Mucosa of descending colon (tissue), 3 donors: ENCODE results near the gene RBP3. TPM values are rescaled to one million over a fixed set of nuclear protein-coding genes. Genes with fewer than 3 reads are reported as not detected.

Source experiments
- ATAC-seq: fragments of 200-7000 bp; cut with Tn5 transposase; one replicate; pipeline ENCODE4 v1.9.1; 2020; ENCODE audit warnings: mild to moderate bottlenecking, moderate library complexity
- DNase-seq, 3 donors: peaks; one replicate each; pipeline ENCODE4 v3.0.0-alpha.2; 2020
- H3K36me3 ChIP-seq: fragments of 200-600 bp; one replicate; pipeline ENCODE4 v1.8.0; 2021; ENCODE audit warnings: low read depth, mild to moderate bottlenecking
- H3K4me1 ChIP-seq: fragments of 200-600 bp; one replicate; pipeline ENCODE4 v1.8.0; 2021; ENCODE audit warnings: low read depth, mild to moderate bottlenecking
- H3K4me3 ChIP-seq: fragments of 200-600 bp; one replicate; pipeline ENCODE4 v1.8.0; 2021; ENCODE audit warnings: mild to moderate bottlenecking
- H3K9me3 ChIP-seq: fragments of 200-600 bp; one replicate; pipeline ENCODE4 v1.8.0; 2021; ENCODE audit warnings: mild to moderate bottlenecking
- CTCF ChIP-seq: fragments of 200-600 bp; IDR thresholded peaks from one replicate; pipeline ENCODE4 v1.8.0; 2022; ENCODE audit warnings: antibody characterized with exemption, mild to moderate bottlenecking
- intact Hi-C, 2 donors: fragments of 100-400 bp; cut with DNase I in 1 of 2; cut with micrococcal nuclease in 1 of 2; formaldehyde crosslinking; loops; one replicate each; pipeline versions ENCODE4 v1.11.0 to v1.11.1; 2022; cut with DNase I, micrococcal nuclease
- total RNA-seq, 3 donors: library from RNA; stranded (reverse); fragmentation: NEBNext Ultra II Directional in 2 of 3; extraction: Animal tissue kit (Norgen Biotek cat#: 25700) in 2 of 3; gene quantifications; one replicate each; pipeline versions ENCODE4 v1.2.1 to v1.2.4, GENCODE V29; 2021 to 2023
- donor health status: DM: no; HTN: no; CAD: no; lungs with moderate emphysema.
- donor health status: DM: no; HTN: no; CAD: no.
- donor health status: DM: no; HTN: yes; CAD: no.

The RBP3 gene
- total RNA-seq, 3 donors from 2014 or later = not detected

GRCh38 chr10:47374611-47375536 is 26.7 kb downstream of the RBP3 start:
- Histone ChIP-seq H3K36me3 (no peaks in the 10 kb centered on the region), H3K4me3 (no peak overlapping the region), H3K4me1 (no peaks in the 10 kb centered on the region), H3K9me3 (no peaks in the 10 kb centered on the region)
- no peak for TF ChIP-seq CTCF
- no peak for ATAC-seq
- intact Hi-C loops = no loop called here
- DNase-seq = no peak

- intact Hi-C loops = no loop called here
- Histone ChIP-seq H3K9me3 (no peaks in the 10 kb centered on the region), H3K4me3 (no peak overlapping the region), H3K36me3 (no peaks in the 10 kb centered on the region), H3K4me1 (peaks cover 13% of the 10 kb centered on the region)
- DNase-seq (no peak), ATAC-seq (no peak)
- no peak for TF ChIP-seq CTCF
These were observed 28.5 kb downstream of the RBP3 start for GRCh38 chr10:47376522-47377220.

GRCh38 chr10:47378183-47378510 is 30.0 kb downstream of the RBP3 start:
- H3K36me3 ChIP-seq = no peaks in the 10 kb centered on the region
- H3K4me1 ChIP-seq = peaks cover 15% of the 10 kb centered on the region
- ATAC-seq (no peak), DNase-seq (no peak)
- no peaks in the 10 kb centered on the region for H3K9me3 ChIP-seq
- no peak overlapping the region for H3K4me3 ChIP-seq
- intact Hi-C loops = no loop called here
- TF ChIP-seq CTCF = no peak

GRCh38 chr10:47378606-47379444 is 30.7 kb downstream of the RBP3 start:
- no peak overlapping the region for H3K4me3 ChIP-seq
- DNase-seq (no peak), ATAC-seq (no peak)
- H3K36me3 ChIP-seq = no peaks in the 10 kb centered on the region
- intact Hi-C loops = no loop called here
- no peak for TF ChIP-seq CTCF
- no peaks in the 10 kb centered on the region for H3K9me3 ChIP-seq
- peaks cover 22% of the 10 kb centered on the region for H3K4me1 ChIP-seq

GRCh38 chr10:47379445-47379785 is 31.3 kb downstream of the RBP3 start:
- intact Hi-C loops = no loop called here
- no peak overlapping the region for H3K4me3 ChIP-seq
- no peak for DNase-seq
- TF ChIP-seq CTCF = no peak
- ATAC-seq = no peak
- no peaks in the 10 kb centered on the region for H3K9me3 ChIP-seq
- H3K4me1 ChIP-seq = peaks cover 24% of the 10 kb centered on the region
- H3K36me3 ChIP-seq = no peaks in the 10 kb centered on the region
